ENCODE measurements around the gene SPINT2.
"Not testable (repeated sequence)": the region's sequence is repeated elsewhere in the genome, so short reads cannot be mapped to it uniquely, and the experiment has no call there.

Gene SPINT2

GRCh38 chr19:38337360-38337653 lies 72.9 kb downstream of the SPINT2 start:
- no peaks in the 10 kb centered on the region for H3K27me3 ChIP-seq
- peaks cover 9 to 12% of the 10 kb centered on the region in 2 experiments for H3K4me1 ChIP-seq (ENCODE audit: control insufficient read depth in 1 of 2, insufficient read depth in 1 of 2, low read depth in 1 of 2, low read length in 1 of 2)
- peak overlapping the region; percentile 96 for H3K27ac ChIP-seq
- peaks cover 3% of the 10 kb centered on the region for H3K36me3 ChIP-seq
- H3K4me3 ChIP-seq (ENCODE audit: low read depth in 1 of 2, low read length in 1 of 2) = peak overlapping the region; percentile 84 to 97
- TF ChIP-seq CTCF (IDR thresholded peaks at IDR 0.05) = no peak
- H3K9me3 ChIP-seq = no peaks in the 10 kb centered on the region

GRCh38 chr19:38339011-38339410 lies 74.6 kb downstream of the SPINT2 start:
- not testable (repeated sequence) for H3K9me3 ChIP-seq; H3K36me3 ChIP-seq; H3K4me3 ChIP-seq (ENCODE audit: low read depth in 1 of 2, low read length in 1 of 2); H3K27ac ChIP-seq; H3K27me3 ChIP-seq
- peaks cover 9 to 12% of the 10 kb centered on the region in 2 experiments for H3K4me1 ChIP-seq (ENCODE audit: control insufficient read depth in 1 of 2, insufficient read depth in 1 of 2, low read depth in 1 of 2, low read length in 1 of 2)

GRCh38 chr19:38340927-38341326 lies 76.6 kb downstream of the SPINT2 start:
- Histone ChIP-seq H3K9me3 (no peaks in the 10 kb centered on the region), H3K27ac (no peak overlapping the region), H3K4me3 (ENCODE audit: low read depth in 1 of 2, low read length in 1 of 2) (no peak overlapping the region), H3K4me1 (ENCODE audit: control insufficient read depth in 1 of 2, insufficient read depth in 1 of 2, low read depth in 1 of 2, low read length in 1 of 2) (peaks cover 6 to 9% of the 10 kb centered on the region in 2 experiments), H3K36me3 (peaks cover 3% of the 10 kb centered on the region), H3K27me3 (no peaks in the 10 kb centered on the region)
- no peak for TF ChIP-seq CTCF (IDR thresholded peaks at IDR 0.05)

Measured in neutrophil (primary cell).